A549 (cell line): ENCODE measurements around the gene DHX16.

Source experiments
- CHD2 ChIP-seq: fragments of 150-350 bp; IDR thresholded peaks from 2 replicates; pipeline ENCODE4 v1.6.1; 2014; ENCODE audit warnings: low read length; ENCODE audit not compliant: partially characterized antibody
- CTCF ChIP-seq: fragments of >200 bp; sonication (Bioruptor Twin); formaldehyde crosslinking; IDR thresholded peaks from 3 replicates; pipeline ENCODE4 v1.5.1; 2016
- HDAC2 ChIP-seq: fragments of 200-600 bp; sonication (generic); IDR thresholded peaks from 2 replicates; pipeline ENCODE4 v1.6.1; 2016
- KDM1A ChIP-seq: fragments of 200-600 bp; sonication (generic); IDR thresholded peaks from 2 replicates; pipeline ENCODE4 v1.6.1; 2016; ENCODE audit warnings: low read depth, mild to moderate bottlenecking
- RAD21 ChIP-seq, 2 experiments: fragments of >200 bp in 1 of 2; sonication (Bioruptor Twin) in 1 of 2; formaldehyde crosslinking in 1 of 2; IDR thresholded peaks in 1 of 2; conservative IDR thresholded peaks in 1 of 2; 2 replicates in 1 of 2; 3 replicates in 1 of 2; pipeline ENCODE4 v1.6.1; 2012 to 2018; ENCODE audit warnings: inconsistent platforms in 1 of 2
- SREBF2 ChIP-seq: fragments of 450-650 bp; IDR thresholded peaks from 2 replicates; pipeline ENCODE4 v1.6.1; 2014; ENCODE audit warnings: mild to moderate bottlenecking, moderate library complexity
- USF2 ChIP-seq: fragments of 450-650 bp; IDR thresholded peaks from 2 replicates; pipeline ENCODE4 v1.6.1; 2014; ENCODE audit warnings: antibody characterized with exemption

GRCh38 chr6:30615219-30615957 lies 57.4 kb downstream of the DHX16 start:
- TF ChIP-seq HDAC2 (no peak), KDM1A (no peak), USF2 (no peak), RAD21 (conservative IDR thresholded peaks at IDR 0.05 in 1 of 2, IDR thresholded peaks at IDR 0.05 in 1 of 2) (no peak), CHD2 (no peak), SREBF2 (no peak), CTCF (no peak)
